Chondrocyte (in vitro differentiated cells): ENCODE results near the gene SEC11C. TPM values are rescaled to one million over a fixed set of nuclear protein-coding genes. Genes with fewer than 3 reads are reported as not detected.

Experiments
- DNase-seq: peaks from one replicate; pipeline ENCODE4 v3.0.0; 2021; ENCODE audit warnings: mixed read lengths, low spot score
- H3K27ac Mint-ChIP-seq: one replicate; pipeline ENCODE4 v1.8.0; 2021; ENCODE audit warnings: mild to moderate bottlenecking, moderate library complexity, mixed read lengths; ENCODE audit not compliant: unreplicated experiment
- H3K27me3 Mint-ChIP-seq: 2 replicates; pipeline ENCODE4 v1.8.0; 2021; ENCODE audit warnings: low read depth, mixed read lengths
- H3K36me3 Mint-ChIP-seq: 2 replicates; pipeline ENCODE4 v1.8.0; 2021; ENCODE audit warnings: low read depth, mixed read lengths
- H3K4me1 Mint-ChIP-seq: 2 replicates; pipeline ENCODE4 v1.8.0; 2021; ENCODE audit warnings: low read depth, mild to moderate bottlenecking, mixed read lengths
- H3K4me3 Mint-ChIP-seq: one replicate; pipeline ENCODE4 v1.8.0; 2021; ENCODE audit warnings: mild to moderate bottlenecking, moderate library complexity, mixed read lengths; ENCODE audit not compliant: unreplicated experiment
- H3K9me3 Mint-ChIP-seq: 2 replicates; pipeline ENCODE4 v1.8.0; 2021; ENCODE audit warnings: low read depth, mixed read lengths
- total RNA-seq: library from RNA; stranded (reverse); gene quantifications from 3 replicates; pipeline ENCODE4 v1.2.1, GENCODE V29; 2021
- TF ChIP-seq, protein P1 (sequence below): fragments of 200-600 bp; sonication (generic); IDR thresholded peaks from 2 replicates; pipeline ENCODE4 v1.5.0; 2021; ENCODE audit warnings: antibody characterized with exemption, mild to moderate bottlenecking, moderate library complexity

SEC11C gene
- total RNA-seq, 1 donor from 2014 or later: 27.6 TPM

DNA sequence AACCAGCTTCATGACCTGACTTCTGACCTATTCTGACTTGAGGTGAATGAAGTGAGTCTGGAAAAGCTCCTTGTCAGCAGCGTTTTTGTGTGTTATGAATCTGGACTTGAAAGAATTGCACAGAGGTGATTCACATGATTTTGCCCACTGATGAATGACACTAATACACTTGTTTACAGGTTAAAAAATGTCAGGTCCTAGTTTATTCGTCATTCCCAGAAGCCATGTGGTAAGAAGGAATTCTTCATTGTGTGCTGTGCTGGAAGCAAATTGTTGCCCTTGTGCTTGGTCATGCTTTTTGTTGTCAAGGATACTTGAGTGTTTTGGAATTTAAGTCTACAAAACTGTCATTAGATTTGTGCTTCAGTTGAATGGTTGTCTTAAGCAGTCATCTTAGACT, 15.5 kb downstream of the SEC11C start:
- H3K27ac Mint-ChIP-seq: no peak overlapping the region
- no peaks in the 10 kb centered on the region for H3K9me3 Mint-ChIP-seq
- H3K4me1 Mint-ChIP-seq: no peaks in the 10 kb centered on the region
- no peak for DNase-seq
- no peaks in the 10 kb centered on the region for H3K27me3 Mint-ChIP-seq
- TF ChIP-seq, protein P1, sequence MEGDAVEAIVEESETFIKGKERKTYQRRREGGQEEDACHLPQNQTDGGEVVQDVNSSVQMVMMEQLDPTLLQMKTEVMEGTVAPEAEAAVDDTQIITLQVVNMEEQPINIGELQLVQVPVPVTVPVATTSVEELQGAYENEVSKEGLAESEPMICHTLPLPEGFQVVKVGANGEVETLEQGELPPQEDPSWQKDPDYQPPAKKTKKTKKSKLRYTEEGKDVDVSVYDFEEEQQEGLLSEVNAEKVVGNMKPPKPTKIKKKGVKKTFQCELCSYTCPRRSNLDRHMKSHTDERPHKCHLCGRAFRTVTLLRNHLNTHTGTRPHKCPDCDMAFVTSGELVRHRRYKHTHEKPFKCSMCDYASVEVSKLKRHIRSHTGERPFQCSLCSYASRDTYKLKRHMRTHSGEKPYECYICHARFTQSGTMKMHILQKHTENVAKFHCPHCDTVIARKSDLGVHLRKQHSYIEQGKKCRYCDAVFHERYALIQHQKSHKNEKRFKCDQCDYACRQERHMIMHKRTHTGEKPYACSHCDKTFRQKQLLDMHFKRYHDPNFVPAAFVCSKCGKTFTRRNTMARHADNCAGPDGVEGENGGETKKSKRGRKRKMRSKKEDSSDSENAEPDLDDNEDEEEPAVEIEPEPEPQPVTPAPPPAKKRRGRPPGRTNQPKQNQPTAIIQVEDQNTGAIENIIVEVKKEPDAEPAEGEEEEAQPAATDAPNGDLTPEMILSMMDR: no peak
- H3K4me3 Mint-ChIP-seq: no peak overlapping the region
- H3K36me3 Mint-ChIP-seq: peaks cover 16% of the 10 kb centered on the region

GRCh38 chr18:59156316-59156715, 16.6 kb downstream of the SEC11C start:
- H3K4me3 Mint-ChIP-seq: no peak overlapping the region

GRCh38 chr18:59159265-59159664, 19.6 kb downstream of the SEC11C start:
- Mint-ChIP-seq H3K4me3 (no peak overlapping the region), H3K27ac (no peak overlapping the region), H3K9me3 (no peaks in the 10 kb centered on the region), H3K27me3 (peaks cover under 1% of the 10 kb centered on the region), H3K36me3 (peaks cover 11% of the 10 kb centered on the region), H3K4me1 (no peaks in the 10 kb centered on the region)
- TF ChIP-seq, protein P1: no peak
- DNase-seq: no peak

More at GRCh38 chr18:59156316-59156715, 16.6 kb downstream of the SEC11C start:
- Mint-ChIP-seq H3K9me3 (no peaks in the 10 kb centered on the region), H3K36me3 (peaks cover 16% of the 10 kb centered on the region), H3K4me1 (no peaks in the 10 kb centered on the region), H3K27me3 (no peaks in the 10 kb centered on the region), H3K27ac (no peak overlapping the region)
- no peak for DNase-seq
- TF ChIP-seq, protein P1: no peak

DNA sequence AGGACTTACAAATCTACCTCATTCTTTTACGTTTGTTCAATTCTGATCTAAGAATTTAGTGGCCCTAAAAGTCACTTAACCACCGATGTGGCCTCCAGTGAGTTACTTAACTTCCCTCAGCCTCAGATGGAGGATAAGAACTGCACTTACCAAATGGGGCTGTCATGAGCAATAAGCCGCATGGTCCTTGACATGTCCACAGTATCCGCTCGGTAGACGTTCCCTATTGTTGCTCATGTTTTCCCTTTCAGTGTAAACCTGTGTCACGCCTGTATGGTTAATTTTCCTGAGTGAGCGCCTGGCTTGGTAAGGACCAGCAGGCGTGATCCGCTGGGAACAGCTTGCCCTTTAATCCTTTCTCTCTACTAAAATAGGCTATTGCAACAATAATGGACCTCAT, 20.3 kb downstream of the SEC11C start:
- no peaks in the 10 kb centered on the region for H3K9me3 Mint-ChIP-seq
- peaks cover 7% of the 10 kb centered on the region for H3K27me3 Mint-ChIP-seq
- TF ChIP-seq, protein P1: no peak
- peaks cover 11% of the 10 kb centered on the region for H3K36me3 Mint-ChIP-seq
- H3K4me3 Mint-ChIP-seq: no peak overlapping the region
- H3K27ac Mint-ChIP-seq: no peak overlapping the region
- no peak for DNase-seq
- no peaks in the 10 kb centered on the region for H3K4me1 Mint-ChIP-seq

DNA sequence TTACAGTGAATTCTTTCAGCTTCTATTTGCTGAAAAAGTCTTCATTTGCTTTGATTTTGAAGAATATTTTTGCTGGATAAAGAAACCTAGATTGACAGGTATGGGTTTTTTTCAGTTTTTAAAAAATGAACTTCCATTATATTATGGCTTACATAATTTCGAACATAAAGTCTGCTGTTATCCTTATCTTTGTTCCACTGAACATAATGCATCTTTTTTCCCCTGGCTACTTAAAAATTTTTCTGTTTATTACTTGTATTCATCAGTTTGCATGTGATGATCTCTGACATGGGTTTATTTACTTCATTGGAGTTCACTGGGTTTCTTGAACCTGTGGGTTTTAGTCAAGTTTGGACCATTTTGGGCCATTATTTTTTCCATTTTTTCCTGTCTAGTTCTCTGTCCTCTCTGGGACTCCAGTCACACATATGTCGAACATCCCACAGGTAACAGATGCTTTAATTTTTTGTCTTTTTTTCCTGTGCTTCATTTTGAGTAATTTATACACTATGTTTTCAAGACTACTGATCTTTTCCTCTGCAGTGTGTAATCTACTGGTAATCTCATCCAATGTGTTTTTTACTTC, 33.1 kb downstream of the SEC11C start:
- peaks cover 15% of the 10 kb centered on the region for H3K36me3 Mint-ChIP-seq
- peaks cover 9% of the 10 kb centered on the region for H3K27me3 Mint-ChIP-seq
- H3K9me3 Mint-ChIP-seq: peaks cover 33% of the 10 kb centered on the region
- TF ChIP-seq, protein P1: no peak
- H3K4me1 Mint-ChIP-seq: no peaks in the 10 kb centered on the region
- no peak for DNase-seq
- no peak overlapping the region for H3K4me3 Mint-ChIP-seq
- H3K27ac Mint-ChIP-seq: no peak overlapping the region
